Endodermal cell (in vitro differentiated cells): ENCODE measurements around the gene C1D. TPM values are rescaled to one million over a fixed set of nuclear protein-coding genes. Genes with fewer than 3 reads are reported as not detected.

Source experiments
- DNase-seq: peaks from one replicate; pipeline ENCODE4 v3.0.0-alpha.2; 2017
- H3K27ac ChIP-seq: 2 replicates; pipeline ENCODE4 v1.5.1; 2013; ENCODE audit warnings: mild to moderate bottlenecking, low read depth, low read length, moderate library complexity
- H3K27me3 ChIP-seq: 2 replicates; pipeline ENCODE4 v1.6.1; 2013; ENCODE audit warnings: mild to moderate bottlenecking, low read length, moderate library complexity; ENCODE audit not compliant: insufficient read depth, control insufficient read depth, poor library complexity, severe bottlenecking
- H3K36me3 ChIP-seq: 2 replicates; pipeline ENCODE4 v1.7.0; 2013; ENCODE audit warnings: mild to moderate bottlenecking, low read length, moderate library complexity; ENCODE audit not compliant: control insufficient read depth, insufficient read depth
- H3K4me1 ChIP-seq: one replicate; pipeline ENCODE4 v1.7.0; 2013; ENCODE audit warnings: low read length; ENCODE audit not compliant: control insufficient read depth, insufficient read depth
- H3K4me3 ChIP-seq: 2 replicates; pipeline ENCODE4 v1.5.1; 2013; ENCODE audit warnings: mild to moderate bottlenecking, low read length, moderate library complexity
- H3K9ac ChIP-seq: 2 replicates; pipeline ENCODE4 v1.6.1; 2013; ENCODE audit warnings: mild to moderate bottlenecking, low read length, moderate library complexity; ENCODE audit not compliant: poor library complexity, severe bottlenecking; ENCODE audit errors: extremely low read depth
- H3K9me3 ChIP-seq: 2 replicates; pipeline ENCODE4 v1.6.1; 2013; ENCODE audit warnings: mild to moderate bottlenecking, low read length, moderate library complexity; ENCODE audit not compliant: control insufficient read depth
- H3K27ac Mint-ChIP-seq: 2 replicates; pipeline ENCODE4 v1.8.0; 2020; ENCODE audit warnings: mixed read lengths
- H3K27me3 Mint-ChIP-seq: 2 replicates; pipeline ENCODE4 v1.8.0; 2021; ENCODE audit warnings: mild to moderate bottlenecking, mixed read lengths; ENCODE audit not compliant: insufficient read depth
- H3K36me3 Mint-ChIP-seq: 2 replicates; pipeline ENCODE4 v1.8.0; 2020; ENCODE audit warnings: low read depth, mixed read lengths
- H3K4me1 Mint-ChIP-seq: 2 replicates; pipeline ENCODE4 v1.8.0; 2020; ENCODE audit warnings: mixed read lengths
- H3K4me3 Mint-ChIP-seq: 2 replicates; pipeline ENCODE4 v1.8.0; 2020; ENCODE audit warnings: mild to moderate bottlenecking, moderate library complexity, mixed read lengths
- H3K9me3 Mint-ChIP-seq: 2 replicates; pipeline ENCODE4 v1.8.0; 2020; ENCODE audit warnings: mild to moderate bottlenecking, mixed read lengths
- CTCF ChIP-seq: fragments of 200-600 bp; sonication (generic); conservative IDR thresholded peaks from 2 replicates; pipeline ENCODE4 v1.5.0; 2021; ENCODE audit warnings: antibody characterized with exemption, mild to moderate bottlenecking
- WGBS, 2 experiments: methylation state at CpG; one replicate each; pipeline versions ENCODE4 v1.1.5 to v1.1.7; 2013; ENCODE audit warnings: missing lambda C conversion rate in 2 of 2, mixed read lengths in 1 of 2; ENCODE audit not compliant: insufficient coverage in 1 of 2, insufficient read length in 1 of 2; 5-methylcytosine and 5-hydroxymethylcytosine counted together
- total RNA-seq, 2 donors: library from RNA; stranded (reverse); fragmentation: NEBNext Ultra II Directional in 1 of 2; extraction: Animal tissue kit (Norgen Biotek cat#: 25700) in 1 of 2; gene quantifications; 2 replicates in 1 of 2; 3 replicates in 1 of 2; pipeline ENCODE4 v1.2.1, GENCODE V29; 2021

The C1D gene
- total RNA-seq, 2 donors from 2014 or later = 20.7 to 25.4 TPM

GRCh38 chr2:68018727-68019126 lies 44.1 kb downstream of the C1D start:
- Mint-ChIP-seq H3K4me3 (no peak overlapping the region), H3K27me3 (peaks cover 14% of the 10 kb centered on the region), H3K27ac (no peak overlapping the region), H3K36me3 (no peaks in the 10 kb centered on the region), H3K4me1 (no peaks in the 10 kb centered on the region), H3K9me3 (peaks cover 2% of the 10 kb centered on the region)
- H3K27me3 ChIP-seq = no peaks in the 10 kb centered on the region
- no peaks in the 10 kb centered on the region for H3K9me3 ChIP-seq
- H3K4me1 ChIP-seq = no peaks in the 10 kb centered on the region
- DNase-seq = no peak
- no peak for TF ChIP-seq CTCF
- WGBS, 2 experiments = 83 to 98% methylated on average over 1 to 4 of the region's 4 CpGs
- H3K36me3 ChIP-seq = no peaks in the 10 kb centered on the region
- H3K4me3 ChIP-seq = no peak overlapping the region
- H3K27ac ChIP-seq = no peak overlapping the region
- no peak overlapping the region for H3K9ac ChIP-seq

GRCh38 chr2:68009526-68009925 lies 53.3 kb downstream of the C1D start:
- Histone ChIP-seq H3K27ac (no peak overlapping the region), H3K27me3 (no peaks in the 10 kb centered on the region), H3K9ac (no peak overlapping the region), H3K4me3 (no peak overlapping the region), H3K4me1 (no peaks in the 10 kb centered on the region), H3K9me3 (no peaks in the 10 kb centered on the region), H3K36me3 (no peaks in the 10 kb centered on the region)
- no peak overlapping the region for H3K27ac Mint-ChIP-seq
- H3K4me1 Mint-ChIP-seq = no peaks in the 10 kb centered on the region
- WGBS, 2 experiments = 92 to 94% methylated on average over 2 to 5 of the region's 5 CpGs
- H3K9me3 Mint-ChIP-seq = peaks cover 5% of the 10 kb centered on the region
- TF ChIP-seq CTCF = no peak
- H3K4me3 Mint-ChIP-seq = no peak overlapping the region
- no peak for DNase-seq
- H3K27me3 Mint-ChIP-seq = peaks cover 23% of the 10 kb centered on the region
- no peaks in the 10 kb centered on the region for H3K36me3 Mint-ChIP-seq

GRCh38 chr2:68000170-68000825 lies 62.5 kb downstream of the C1D start:
- no peak for DNase-seq
- no peaks in the 10 kb centered on the region for H3K36me3 ChIP-seq
- H3K9me3 ChIP-seq = no peaks in the 10 kb centered on the region
- no peak for TF ChIP-seq CTCF
- no peaks in the 10 kb centered on the region for H3K4me1 Mint-ChIP-seq
- WGBS, 2 experiments = 85 to 90% methylated on average over 5 to 8 of the region's 8 CpGs
- H3K9ac ChIP-seq = no peak overlapping the region
- H3K27ac ChIP-seq = no peak overlapping the region
- H3K4me3 ChIP-seq = no peak overlapping the region
- H3K36me3 Mint-ChIP-seq = no peaks in the 10 kb centered on the region
- H3K4me3 Mint-ChIP-seq = no peak overlapping the region
- no peak overlapping the region for H3K27ac Mint-ChIP-seq
- no peaks in the 10 kb centered on the region for H3K4me1 ChIP-seq
- H3K9me3 Mint-ChIP-seq = peaks cover 7% of the 10 kb centered on the region
- H3K27me3 Mint-ChIP-seq = peaks cover 23% of the 10 kb centered on the region
- no peaks in the 10 kb centered on the region for H3K27me3 ChIP-seq
